A549 (cell line): Measurements from ENCODE around the gene LMAN1. TPM values are rescaled to one million over a fixed set of nuclear protein-coding genes. Genes with fewer than 3 reads are reported as not detected.

Experiments used
- ATAC-seq, 2 experiments: fragments of 200-7000 bp in 1 of 2; fragments of >200 bp in 1 of 2; cut with Nextera tagmentation in 1 of 2; cut with Tn5 transposase in 1 of 2; 3 replicates each; pipeline versions ENCODE4 v1.8.0 to v1.9.1; 2018 to 2020; ENCODE audit warnings: mild to moderate bottlenecking in 1 of 2, moderate library complexity in 1 of 2
- CTCF ChIA-PET: fragments of 300-600 bp; sonication (Branson Sonifier 250); formaldehyde crosslinking; extraction: SDS; loops from one replicate; lab custom pipeline; 2021; ENCODE audit warnings: antibody characterized with exemption, inconsistent platforms; lab: Yijun Ruan, JAX
- POLR2A ChIA-PET: fragments of 350-600 bp; formaldehyde crosslinking; extraction: SDS; loops from one replicate; lab custom pipeline; 2021; ENCODE audit warnings: antibody characterized with exemption, inconsistent platforms; lab: Yijun Ruan, JAX
- DNase-seq, 2 experiments: peaks; one replicate each; pipeline versions ENCODE4 v3.0.0 to v3.0.0-alpha.2; 2011 to 2016; ENCODE audit warnings: low read depth in 1 of 2, low spot score in 1 of 2
- FAIRE-seq: peaks from 2 replicates; lab custom pipeline; 2011; peaks lifted over from hg19 to GRCh38; lab: Jason Lieb, UNC
- H3K27ac ChIP-seq, 2 experiments: fragments of >200 bp; sonication (Bioruptor Twin); formaldehyde crosslinking; 3 replicates each; pipeline ENCODE4 v1.5.1; 2016 to 2017
- H3K4me1 ChIP-seq: fragments of >200 bp; sonication (Bioruptor Twin); formaldehyde crosslinking; 3 replicates; pipeline ENCODE4 v1.6.1; 2016
- H3K4me2 ChIP-seq: fragments of >200 bp; sonication (Bioruptor Twin); formaldehyde crosslinking; 3 replicates; pipeline ENCODE4 v1.6.1; 2016
- H3K4me3 ChIP-seq: fragments of >200 bp; sonication (Bioruptor Twin); formaldehyde crosslinking; 3 replicates; pipeline ENCODE4 v1.5.1; 2016
- H3K9me3 ChIP-seq: fragments of >200 bp; sonication (Bioruptor Twin); formaldehyde crosslinking; 3 replicates; pipeline ENCODE4 v1.6.1; 2016
- ATOH8 ChIP-seq: fragments of 250-450 bp; sonication (Bioruptor Pico); IDR thresholded peaks from 2 replicates; pipeline ENCODE4 v1.5.0; 2020; ENCODE audit warnings: low read depth, mild to moderate bottlenecking, moderate library complexity
- BHLHE40 ChIP-seq: IDR thresholded peaks from 2 replicates; pipeline ENCODE4 v1.6.1; 2012; ENCODE audit warnings: low read depth, low read length, inconsistent platforms
- CHD2 ChIP-seq: fragments of 150-350 bp; IDR thresholded peaks from 2 replicates; pipeline ENCODE4 v1.6.1; 2014; ENCODE audit warnings: low read length; ENCODE audit not compliant: partially characterized antibody
- FOSB ChIP-seq: fragments of 250-450 bp; sonication (Bioruptor Pico); IDR thresholded peaks from 2 replicates; pipeline ENCODE4 v1.5.0; 2020; ENCODE audit warnings: mild to moderate bottlenecking, moderate library complexity
- GATA3 ChIP-seq: IDR thresholded peaks from 2 replicates; pipeline ENCODE4 v1.6.1; 2012; ENCODE audit warnings: borderline replicate concordance
- HOXA7 ChIP-seq: fragments of 250-450 bp; sonication (Bioruptor Pico); IDR thresholded peaks from 2 replicates; pipeline ENCODE4 v1.5.0; 2020; ENCODE audit warnings: mild to moderate bottlenecking, moderate library complexity
- JUN ChIP-seq, 2 experiments: fragments of >200 bp; sonication (Bioruptor Twin); formaldehyde crosslinking; IDR thresholded peaks; 2 replicates in 1 of 2; 3 replicates in 1 of 2; pipeline ENCODE4 v1.6.1; 2016 to 2017
- JUNB ChIP-seq: fragments of >200 bp; sonication (Bioruptor Twin); formaldehyde crosslinking; IDR thresholded peaks from 2 replicates; pipeline ENCODE4 v1.6.1; 2016
- KDM1A ChIP-seq: fragments of 200-600 bp; sonication (generic); IDR thresholded peaks from 2 replicates; pipeline ENCODE4 v1.6.1; 2016; ENCODE audit warnings: low read depth, mild to moderate bottlenecking
- NPAS2 ChIP-seq: fragments of 250-450 bp; sonication (Bioruptor Pico); IDR thresholded peaks from 2 replicates; pipeline ENCODE4 v1.8.0; 2022; ENCODE audit warnings: mild to moderate bottlenecking, moderate library complexity, borderline replicate concordance
- NR3C1 ChIP-seq: fragments of >200 bp; sonication (Bioruptor Twin); formaldehyde crosslinking; IDR thresholded peaks from 3 replicates; pipeline ENCODE4 v1.6.1; 2017
- PHF8 ChIP-seq: fragments of 200-600 bp; sonication (generic); IDR thresholded peaks from 2 replicates; pipeline ENCODE4 v1.6.1; 2016; ENCODE audit warnings: low read depth, mild to moderate bottlenecking, antibody characterized with exemption, moderate library complexity, borderline replicate concordance
- REST ChIP-seq: fragments of 200-600 bp; sonication (generic); IDR thresholded peaks from 2 replicates; pipeline ENCODE4 v1.6.1; 2016; ENCODE audit warnings: antibody characterized with exemption, mild to moderate bottlenecking, moderate library complexity
- RFX5 ChIP-seq: fragments of 450-650 bp; IDR thresholded peaks from 2 replicates; pipeline ENCODE4 v1.7.1; 2014; ENCODE audit warnings: antibody characterized with exemption, mild to moderate bottlenecking, moderate library complexity
- RNF2 ChIP-seq: fragments of 200-600 bp; sonication (generic); IDR thresholded peaks from 2 replicates; pipeline ENCODE4 v1.6.1; 2016; ENCODE audit warnings: low read depth, mild to moderate bottlenecking, antibody characterized with exemption, moderate library complexity, borderline replicate concordance
- SREBF2 ChIP-seq: fragments of 450-650 bp; IDR thresholded peaks from 2 replicates; pipeline ENCODE4 v1.6.1; 2014; ENCODE audit warnings: mild to moderate bottlenecking, moderate library complexity
- TFCP2L1 ChIP-seq: fragments of 250-450 bp; sonication (Bioruptor Pico); IDR thresholded peaks from 2 replicates; pipeline ENCODE4 v1.5.0; 2021; ENCODE audit warnings: mild to moderate bottlenecking
- TP53 ChIP-seq: fragments of 250-450 bp; sonication (Bioruptor Pico); IDR thresholded peaks from 2 replicates; pipeline ENCODE4 v1.5.0; 2021; ENCODE audit warnings: mild to moderate bottlenecking, moderate library complexity
- USF2 ChIP-seq: fragments of 450-650 bp; IDR thresholded peaks from 2 replicates; pipeline ENCODE4 v1.6.1; 2014; ENCODE audit warnings: antibody characterized with exemption
- ZSCAN20 ChIP-seq: fragments of 250-450 bp; sonication (Bioruptor Pico); IDR thresholded peaks from 2 replicates; pipeline ENCODE4 v1.8.0; 2022; ENCODE audit warnings: mild to moderate bottlenecking, moderate library complexity
- WGBS: methylation state at CpG from one replicate; pipeline ENCODE4 v1.1.6; 2017; ENCODE audit errors: missing lambda C conversion rate; 5-methylcytosine and 5-hydroxymethylcytosine counted together
- polyA plus RNA-seq, 4 experiments: library from polyadenylated mRNA; depleted of rRNA in 3 of 4; stranded (reverse); fragments of >200 nt; fragmentation: RNase III in 1 of 4; extraction: RNeasy Plus Mini Kit Qiagen cat#74134 plus additional on column Dnase treatment in 1 of 4; gene quantifications; 2 replicates in 3 of 4; 3 replicates in 1 of 4; pipeline ENCODE4 v1.2.3, GENCODE V29; 2011 to 2017

Gene LMAN1
- polyA plus RNA-seq, 2 of the 4 experiments (the other 2 are of a cell fraction) = 56.2 to 94.0 TPM

- 58% methylated on average over 10 of the region's 10 CpGs for WGBS
- Histone ChIP-seq H3K4me1 (no peaks in the 10 kb centered on the region), H3K27ac (no peak overlapping the region), H3K9me3 (no peaks in the 10 kb centered on the region), H3K4me3 (no peak overlapping the region), H3K4me2 (no peak overlapping the region)
- TF ChIP-seq ZSCAN20 (CRISPR knock-in tag) (no peak), USF2 (no peak)
- FAIRE-seq (no peak), DNase-seq (no peak), ATAC-seq (no peak)
- ChIA-PET POLR2A (no interaction called here), CTCF (interaction anchor here (1.3 to 1.4 kb wide), 2 partner anchors 146 to 627 kb away, joined by 3 to 5 read pairs; no protein-coding TSS in a partner anchor)
Observed at GRCh38 chr18:59395226-59396175, 36.4 kb upstream of the LMAN1 start.

GRCh38 chr18:59393381-59393780 is 34.3 kb upstream of the LMAN1 start:
- 90% methylated on average over 3 of the region's 3 CpGs for WGBS
- no peak for ATAC-seq
- H3K4me2 ChIP-seq = no peak overlapping the region
- H3K4me3 ChIP-seq = no peak overlapping the region
- H3K4me1 ChIP-seq = no peaks in the 10 kb centered on the region
- FAIRE-seq = no peak
- no peak for DNase-seq
- TF ChIP-seq GATA3 (no peak), ZSCAN20 (CRISPR knock-in tag) (no peak), SREBF2 (no peak)
- ChIA-PET CTCF (interaction anchor here (1.3 kb wide), 1 partner anchor 625 kb away, joined by 3 read pairs; no protein-coding TSS in a partner anchor), POLR2A (no interaction called here)
- no peak overlapping the region for H3K27ac ChIP-seq
- no peaks in the 10 kb centered on the region for H3K9me3 ChIP-seq

GRCh38 chr18:59388817-59389216 is 29.8 kb upstream of the LMAN1 start:
- TF ChIP-seq CHD2 (no peak), BHLHE40 (no peak), HOXA7 (CRISPR knock-in tag) (no peak), TP53 (CRISPR knock-in tag) (no peak), FOSB (CRISPR knock-in tag) (no peak), RFX5 (no peak), NPAS2 (no peak)
- POLR2A ChIA-PET = no interaction called here
- 85% methylated on average over 4 of the region's 4 CpGs for WGBS

GRCh38 chr18:59387687-59388565 is 28.9 kb upstream of the LMAN1 start:
- Histone ChIP-seq H3K4me2 (no peak overlapping the region), H3K4me1 (no peaks in the 10 kb centered on the region), H3K27ac (no peak overlapping the region), H3K4me3 (no peak overlapping the region), H3K9me3 (no peaks in the 10 kb centered on the region)
- DNase-seq = no peak
- CTCF ChIA-PET = interaction anchor here (1.3 to 1.6 kb wide), 3 partner anchors 11 to 15 kb away, joined by 4 to 6 read pairs (median 5); no protein-coding TSS in a partner anchor
- FAIRE-seq = no peak
- TF ChIP-seq JUNB = no peak
- TF ChIP-seq RNF2 = no peak
- no peak for TF ChIP-seq JUN (IDR thresholded peaks at IDR 0.05)
- no peak for TF ChIP-seq ATOH8 (CRISPR knock-in tag)
- no peak for TF ChIP-seq REST
- no peak for TF ChIP-seq TFCP2L1 (CRISPR knock-in tag)
- no peak for TF ChIP-seq NR3C1
- no peak for TF ChIP-seq TP53 (CRISPR knock-in tag)
- no peak for TF ChIP-seq PHF8
- no peak for TF ChIP-seq KDM1A
- POLR2A ChIA-PET = no interaction called here
- ATAC-seq = no peak
- 70% methylated on average over 11 of the region's 11 CpGs for WGBS

More at GRCh38 chr18:59388817-59389216, 29.8 kb upstream of the LMAN1 start:
- Histone ChIP-seq H3K4me3 (no peak overlapping the region), H3K27ac (no peak overlapping the region), H3K4me2 (no peak overlapping the region), H3K9me3 (no peaks in the 10 kb centered on the region), H3K4me1 (no peaks in the 10 kb centered on the region)
- CTCF ChIA-PET = interaction anchor here (1.3 to 1.4 kb wide), 3 partner anchors 10 to 621 kb away, joined by 3 to 6 read pairs (median 4); no protein-coding TSS in a partner anchor
- FAIRE-seq (no peak), DNase-seq (no peak), ATAC-seq (no peak)
